Esophagus squamous epithelium (tissue), 4 donors: ENCODE results near the gene BCL2A1.

Experiments
- POLR2A ChIP-seq, 4 donors: fragments of 450-650 bp; IDR thresholded peaks; one replicate each; pipeline ENCODE4 v1.6.1; 2017; ENCODE audit warnings: antibody characterized with exemption in 4 of 4, mild to moderate bottlenecking in 4 of 4, moderate library complexity in 3 of 4
- TF ChIP-seq, protein P1 (sequence below), 6 experiments: fragments of 450-650 bp in 4 of 6; fragments of 200-600 bp in 2 of 6; sonication (generic) in 2 of 6; IDR thresholded peaks; one replicate each; pipeline ENCODE4 v1.5.1; 2016 to 2019; ENCODE audit warnings: antibody characterized with exemption in 6 of 6, mild to moderate bottlenecking in 4 of 6, moderate library complexity in 4 of 6

DNA sequence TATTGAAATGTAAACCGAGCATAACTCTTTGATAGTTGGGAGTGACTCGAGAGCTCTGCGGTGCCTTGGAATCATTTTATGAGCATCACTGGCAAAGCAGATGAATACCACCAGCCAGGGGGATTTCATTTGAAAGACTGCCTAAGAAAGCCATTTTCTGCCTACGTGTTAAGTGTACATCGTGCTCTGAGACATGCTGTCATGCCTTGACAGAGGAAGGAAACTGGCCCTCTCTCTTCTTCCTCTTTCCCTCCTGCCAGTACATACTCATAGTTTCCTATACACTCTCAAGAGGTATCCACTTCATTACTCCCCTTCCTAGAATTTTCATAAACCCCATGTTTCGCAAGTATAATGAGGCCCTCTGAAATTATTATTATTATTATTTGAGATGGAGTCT is 8.8 kb downstream of the BCL2A1 start:
- TF ChIP-seq POLR2A (IDR thresholded peaks at IDR 0.05) = no peak
- TF ChIP-seq, protein P1, sequence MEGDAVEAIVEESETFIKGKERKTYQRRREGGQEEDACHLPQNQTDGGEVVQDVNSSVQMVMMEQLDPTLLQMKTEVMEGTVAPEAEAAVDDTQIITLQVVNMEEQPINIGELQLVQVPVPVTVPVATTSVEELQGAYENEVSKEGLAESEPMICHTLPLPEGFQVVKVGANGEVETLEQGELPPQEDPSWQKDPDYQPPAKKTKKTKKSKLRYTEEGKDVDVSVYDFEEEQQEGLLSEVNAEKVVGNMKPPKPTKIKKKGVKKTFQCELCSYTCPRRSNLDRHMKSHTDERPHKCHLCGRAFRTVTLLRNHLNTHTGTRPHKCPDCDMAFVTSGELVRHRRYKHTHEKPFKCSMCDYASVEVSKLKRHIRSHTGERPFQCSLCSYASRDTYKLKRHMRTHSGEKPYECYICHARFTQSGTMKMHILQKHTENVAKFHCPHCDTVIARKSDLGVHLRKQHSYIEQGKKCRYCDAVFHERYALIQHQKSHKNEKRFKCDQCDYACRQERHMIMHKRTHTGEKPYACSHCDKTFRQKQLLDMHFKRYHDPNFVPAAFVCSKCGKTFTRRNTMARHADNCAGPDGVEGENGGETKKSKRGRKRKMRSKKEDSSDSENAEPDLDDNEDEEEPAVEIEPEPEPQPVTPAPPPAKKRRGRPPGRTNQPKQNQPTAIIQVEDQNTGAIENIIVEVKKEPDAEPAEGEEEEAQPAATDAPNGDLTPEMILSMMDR (IDR thresholded peaks at IDR 0.05) = no peak
